OCI-LY3 (cell line): ENCODE measurements around the gene ALDOC.

Experiments
- H2AFZ ChIP-seq: fragments of 200-600, 300-600 bp; shearing (Covaris generic); 2 replicates; pipeline ENCODE4 v1.6.0; 2014; ENCODE audit warnings: antibody characterized with exemption, low read depth, low read length
- H3K27ac ChIP-seq: fragments of 200-600, 300-600 bp; sonication (generic); 2 replicates; pipeline ENCODE4 v1.5.1; 2014; ENCODE audit warnings: mild to moderate bottlenecking, low read length, moderate library complexity, mixed read lengths
- H3K27me3 ChIP-seq: fragments of 200-600, 300-600 bp; sonication (generic); 2 replicates; pipeline ENCODE4 v1.6.1; 2014; ENCODE audit warnings: low read depth, low read length, mixed read lengths
- H3K36me3 ChIP-seq: fragments of 200-600, 300-600 bp; sonication (generic); replicated peaks from 2 replicates; pipeline ENCODE3; 2014; ENCODE audit warnings: low read depth, low read length, mixed read lengths
- H3K4me1 ChIP-seq: fragments of 300-600, 200-600 bp; sonication (generic); 2 replicates; pipeline ENCODE4 v1.6.1; 2014; ENCODE audit warnings: low read length, mixed read lengths
- H3K4me2 ChIP-seq: fragments of 200-600, 300-600 bp; sonication (generic); 2 replicates; pipeline ENCODE4 v1.6.1; 2014; ENCODE audit warnings: low read length, mixed read lengths
- H3K4me3 ChIP-seq: fragments of 300-600, 200-600 bp; sonication (generic); 2 replicates; pipeline ENCODE4 v1.5.1; 2014; ENCODE audit warnings: antibody characterized with exemption, mild to moderate bottlenecking, low read length, moderate library complexity
- H3K79me2 ChIP-seq: fragments of 300-600, 200-600 bp; shearing (Covaris generic); 2 replicates; pipeline ENCODE4 v1.6.1; 2014; ENCODE audit warnings: mild to moderate bottlenecking, low read length, mixed read lengths
- H3K9ac ChIP-seq: fragments of 300-600, 200-600 bp; shearing (Covaris generic); 2 replicates; pipeline ENCODE4 v1.6.0; 2014; ENCODE audit warnings: mild to moderate bottlenecking, low read length, moderate library complexity
- H3K9me3 ChIP-seq: fragments of 200-600, 300-600 bp; shearing (Covaris generic); 2 replicates; pipeline ENCODE4 v1.6.1; 2014; ENCODE audit warnings: low read length, mixed read lengths; ENCODE audit not compliant: insufficient read depth
- H4K20me1 ChIP-seq: fragments of 200-600, 300-600 bp; sonication (generic); 2 replicates; pipeline ENCODE4 v1.6.1; 2016; ENCODE audit warnings: low read length, mixed read lengths; ENCODE audit not compliant: insufficient read depth
- CTCF ChIP-seq: fragments of 200-600, 300-600 bp; sonication (generic); IDR thresholded peaks from 2 replicates; pipeline ENCODE4 v1.5.1; 2014; ENCODE audit warnings: antibody characterized with exemption, low read length, low read depth
- EZH2phosphoT487 ChIP-seq: fragments of 200-600 bp; shearing (Covaris generic); IDR thresholded peaks from 2 replicates; pipeline ENCODE4 v1.6.1; 2018; ENCODE audit warnings: antibody characterized with exemption, mixed run types, low read depth

Gene ALDOC

GRCh38 chr17:28547623-28548416 lies 28.9 kb downstream of the ALDOC start:
- H3K9me3 ChIP-seq: no peaks in the 10 kb centered on the region
- peaks cover 48% of the 10 kb centered on the region for H3K36me3 ChIP-seq
- TF ChIP-seq EZH2phosphoT487 (no peak), CTCF (peak; percentile 94)
- peak overlapping the region; percentile 96 for H3K4me3 ChIP-seq
- no peak overlapping the region for H2AFZ ChIP-seq
- H3K27me3 ChIP-seq: no peaks in the 10 kb centered on the region
- H3K79me2 ChIP-seq: peaks cover 55% of the 10 kb centered on the region
- peak overlapping the region; percentile 91 for H3K9ac ChIP-seq
- peak overlapping the region; percentile 87 for H3K4me2 ChIP-seq
- H3K27ac ChIP-seq: peak overlapping the region; percentile 98
- peaks cover 60% of the 10 kb centered on the region for H3K4me1 ChIP-seq
- no peaks in the 10 kb centered on the region for H4K20me1 ChIP-seq

DNA sequence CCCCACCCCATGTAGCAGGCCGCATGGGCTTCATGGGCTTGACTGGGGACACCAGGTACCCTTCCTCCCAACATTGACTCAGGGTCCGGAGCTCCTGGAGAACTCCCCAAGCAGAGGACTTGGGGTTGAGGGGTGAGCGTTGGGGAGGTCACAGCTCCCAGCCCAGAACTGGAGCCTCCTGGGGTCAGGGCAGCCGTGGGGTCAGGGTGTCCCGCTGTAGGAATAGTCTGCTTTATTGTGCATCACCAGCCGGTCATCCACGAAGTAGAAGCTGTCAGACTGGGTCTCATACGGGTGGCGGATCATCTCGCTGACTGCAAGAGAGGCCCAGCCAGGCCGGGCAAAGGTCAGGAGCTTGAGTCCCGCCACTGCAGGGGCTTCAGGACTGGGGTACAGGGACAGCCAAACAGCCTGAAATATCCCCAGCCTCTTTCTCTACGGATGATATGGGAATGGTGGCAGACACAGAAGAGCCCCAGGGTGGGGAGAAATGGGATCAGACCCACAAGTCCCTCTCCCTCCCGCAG lies 29.5 kb downstream of the ALDOC start:
- peaks cover 53% of the 10 kb centered on the region for H3K79me2 ChIP-seq
- H3K36me3 ChIP-seq: peaks cover 48% of the 10 kb centered on the region
- H2AFZ ChIP-seq: no peak overlapping the region
- no peaks in the 10 kb centered on the region for H3K27me3 ChIP-seq
- H3K9ac ChIP-seq: peak overlapping the region; percentile 91; the same call in 1 of the 2 replicates
- peak overlapping the region; percentile 87 for H3K4me2 ChIP-seq
- TF ChIP-seq CTCF (no peak), EZH2phosphoT487 (no peak)
- no peaks in the 10 kb centered on the region for H4K20me1 ChIP-seq
- H3K4me1 ChIP-seq: peaks cover 58% of the 10 kb centered on the region
- no peaks in the 10 kb centered on the region for H3K9me3 ChIP-seq
- peak overlapping the region; percentile 98 for H3K27ac ChIP-seq
- H3K4me3 ChIP-seq: peak overlapping the region; percentile 96

- H2AFZ ChIP-seq: no peak overlapping the region
- no peaks in the 10 kb centered on the region for H3K27me3 ChIP-seq
- H3K36me3 ChIP-seq: peaks cover 38% of the 10 kb centered on the region
- no peak overlapping the region for H3K4me3 ChIP-seq
- no peak overlapping the region for H3K4me2 ChIP-seq
- TF ChIP-seq EZH2phosphoT487: no peak
- no peak for TF ChIP-seq CTCF
- H3K4me1 ChIP-seq: peaks cover 56% of the 10 kb centered on the region
- no peaks in the 10 kb centered on the region for H4K20me1 ChIP-seq
- H3K79me2 ChIP-seq: peaks cover 40% of the 10 kb centered on the region
- no peak overlapping the region for H3K9ac ChIP-seq
- H3K27ac ChIP-seq: no peak overlapping the region
- H3K9me3 ChIP-seq: no peaks in the 10 kb centered on the region
These were observed 30.8 kb downstream of the ALDOC start for GRCh38 chr17:28545787-28546415.

- no peaks in the 10 kb centered on the region for H3K9me3 ChIP-seq
- H2AFZ ChIP-seq: no peak overlapping the region
- H3K27me3 ChIP-seq: no peaks in the 10 kb centered on the region
- no peaks in the 10 kb centered on the region for H4K20me1 ChIP-seq
- no peak overlapping the region for H3K27ac ChIP-seq
- no peak overlapping the region for H3K4me3 ChIP-seq
- H3K4me1 ChIP-seq: peaks cover 52% of the 10 kb centered on the region
- TF ChIP-seq EZH2phosphoT487 (no peak), CTCF (no peak)
- H3K4me2 ChIP-seq: no peak overlapping the region
- H3K9ac ChIP-seq: no peak overlapping the region
- peaks cover 32% of the 10 kb centered on the region for H3K79me2 ChIP-seq
- peaks cover 34% of the 10 kb centered on the region for H3K36me3 ChIP-seq
These were observed 31.6 kb downstream of the ALDOC start for GRCh38 chr17:28545141-28545503.
